Esophagus squamous epithelium (tissue), 4 donors: ENCODE results near the gene LRBA.

Experiments used
- CTCF ChIP-seq, 6 experiments: fragments of 450-650 bp in 4 of 6; fragments of 200-600 bp in 2 of 6; sonication (generic) in 2 of 6; IDR thresholded peaks; one replicate each; pipeline ENCODE4 v1.5.1; 2016 to 2019; ENCODE audit warnings: antibody characterized with exemption in 6 of 6, mild to moderate bottlenecking in 4 of 6, moderate library complexity in 4 of 6
- POLR2A ChIP-seq, 4 donors: fragments of 450-650 bp; IDR thresholded peaks; one replicate each; pipeline ENCODE4 v1.6.1; 2017; ENCODE audit warnings: antibody characterized with exemption in 4 of 4, mild to moderate bottlenecking in 4 of 4, moderate library complexity in 3 of 4

GRCh38 chr4:150896497-150896896, 118.6 kb downstream of the LRBA start:
- TF ChIP-seq CTCF (IDR thresholded peaks at IDR 0.05) (no peak), POLR2A (IDR thresholded peaks at IDR 0.05) (no peak)
